Activated CD4-positive, alpha-beta memory T cell treated with anti-CD3 and anti-CD28 coated beads for 36 hours (primary cell): ENCODE data around the gene CBFB. TPM values are rescaled to one million over a fixed set of nuclear protein-coding genes. Genes with fewer than 3 reads are reported as not detected.

Experiments
- CTCF ChIA-PET: fragments of 350-600 bp; sonication (Branson Sonifier 250); formaldehyde crosslinking; loops from one replicate; lab custom pipeline; 2021; ENCODE audit warnings: antibody characterized with exemption, inconsistent platforms; lab: Charles Lee
- POLR2A ChIA-PET: fragments of 350-600 bp; sonication (Branson Sonifier 250); formaldehyde crosslinking; loops from one replicate; lab custom pipeline; 2021; ENCODE audit warnings: antibody characterized with exemption; lab: Charles Lee
- DNase-seq: peaks from one replicate; pipeline ENCODE4 v3.0.0-alpha.2; 2020
- H3K27ac Mint-ChIP-seq: one replicate; pipeline ENCODE4 v1.8.0; 2021; ENCODE audit warnings: mixed read lengths
- H3K27me3 Mint-ChIP-seq: one replicate; pipeline ENCODE4 v1.8.0; 2021; ENCODE audit warnings: mixed read lengths
- H3K36me3 Mint-ChIP-seq: one replicate; pipeline ENCODE4 v1.8.0; 2021; ENCODE audit warnings: mixed read lengths
- H3K4me1 Mint-ChIP-seq: one replicate; pipeline ENCODE4 v1.8.0; 2021; ENCODE audit warnings: low read depth, mixed read lengths
- H3K4me3 Mint-ChIP-seq: one replicate; pipeline ENCODE4 v1.8.0; 2021; ENCODE audit warnings: mild to moderate bottlenecking, mixed read lengths
- H3K9me3 Mint-ChIP-seq: one replicate; pipeline ENCODE4 v1.8.0; 2021; ENCODE audit warnings: mixed read lengths
- intact Hi-C: fragments of 100-400 bp; cut with micrococcal nuclease; formaldehyde crosslinking; loops from one replicate; pipeline ENCODE4 v1.15.1; 2023
- total RNA-seq, 2 experiments: library from RNA; stranded (reverse); gene quantifications; one replicate each; pipeline ENCODE4 v1.2.3, GENCODE V29; 2021

CBFB gene
- total RNA-seq, 2 experiments from 2014 or later = 155 to 163 TPM

DNA sequence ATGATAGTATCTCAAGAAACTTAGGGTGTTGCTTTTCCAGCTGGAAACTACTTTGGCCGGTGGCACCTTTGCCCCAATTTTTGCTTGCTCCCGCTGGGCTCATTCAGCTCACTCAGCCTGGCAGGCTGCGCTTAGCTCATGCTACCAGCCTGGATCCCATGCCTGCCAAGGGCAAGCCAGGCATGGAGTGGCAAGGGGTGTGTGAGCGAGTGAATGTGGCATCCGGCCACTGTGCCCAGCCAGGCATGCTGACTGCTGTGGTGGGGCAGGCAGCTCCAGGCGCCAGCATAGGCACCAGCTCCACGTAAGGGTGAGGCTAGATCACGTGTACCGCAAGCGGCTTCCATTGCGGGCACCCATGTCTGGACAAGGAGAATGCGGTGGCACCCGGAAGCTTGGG, 112.4 kb downstream of the CBFB start:
- Mint-ChIP-seq H3K36me3 (peaks cover 42% of the 10 kb centered on the region), H3K4me3 (no peak overlapping the region), H3K27me3 (no peaks in the 10 kb centered on the region), H3K4me1 (no peaks in the 10 kb centered on the region), H3K9me3 (no peaks in the 10 kb centered on the region), H3K27ac (no peak overlapping the region)
- DNase-seq = no peak
- CTCF ChIA-PET = interaction anchor here (1.1 to 4.0 kb wide), 3 partner anchors 14 to 188 kb away, joined by 4 to 19 read pairs (median 4); no protein-coding TSS in a partner anchor
- POLR2A ChIA-PET = interaction anchor here (0.9 kb wide), 1 partner anchor 123 kb away, joined by 3 read pairs; no protein-coding TSS in a partner anchor
- intact Hi-C loops = no loop called here

DNA sequence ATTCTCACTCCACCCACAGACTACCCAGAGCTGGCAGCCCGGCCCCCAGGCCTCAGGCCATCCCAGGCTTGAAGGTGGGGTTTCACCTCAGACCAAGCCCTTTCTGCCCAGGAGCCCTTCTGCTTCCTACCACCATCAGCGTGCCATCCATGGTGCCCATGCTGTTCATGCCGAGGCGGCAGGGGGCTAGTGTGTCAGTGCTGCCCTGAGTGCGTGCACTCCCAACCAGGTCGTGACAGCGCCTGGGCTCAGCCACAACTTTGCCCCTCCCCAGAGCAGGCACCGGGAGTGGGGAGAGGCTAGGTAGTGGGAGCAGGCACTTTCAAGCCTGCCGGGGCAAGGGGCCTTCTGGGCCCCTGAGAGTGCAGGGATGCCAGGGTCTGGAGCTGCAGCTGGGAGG, 113.4 kb downstream of the CBFB start:
- CTCF ChIA-PET = interaction anchor here (1.1 to 4.0 kb wide), 2 partner anchors 13 to 189 kb away, joined by 4 to 19 read pairs; no protein-coding TSS in a partner anchor

DNA sequence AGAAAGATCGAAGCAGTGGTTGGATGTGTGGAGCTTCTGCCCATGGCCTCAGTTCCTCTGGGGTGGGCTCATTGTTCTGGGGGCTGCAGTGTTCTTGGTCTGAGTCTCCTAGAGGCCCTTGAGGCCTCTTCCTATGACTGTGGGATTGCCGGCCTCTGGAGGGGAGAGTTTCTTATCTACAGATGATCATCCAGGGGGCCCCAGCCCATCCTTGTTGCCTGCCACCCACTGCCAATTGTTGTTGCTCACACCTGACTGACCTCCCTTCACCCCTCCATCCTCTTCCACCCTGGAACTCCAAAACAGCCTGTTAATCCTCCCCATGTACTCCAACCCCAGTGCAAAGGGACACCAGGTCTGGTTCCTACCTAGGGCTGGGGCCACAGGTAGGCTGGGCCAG, 116.0 kb downstream of the CBFB start:
- ChIA-PET POLR2A (no interaction called here), CTCF (interaction anchor here (2.2 kb wide), 1 partner anchor 10 kb away, joined by 7 read pairs; no protein-coding TSS in a partner anchor)
- Mint-ChIP-seq H3K27me3 (no peaks in the 10 kb centered on the region), H3K4me3 (no peak overlapping the region), H3K27ac (no peak overlapping the region), H3K9me3 (no peaks in the 10 kb centered on the region), H3K4me1 (peaks cover 4% of the 10 kb centered on the region), H3K36me3 (peaks cover 52% of the 10 kb centered on the region)
- intact Hi-C loops = no loop called here
- DNase-seq = no peak

More for the DNA sequence above, 113.4 kb downstream of the CBFB start:
- no peaks in the 10 kb centered on the region for H3K27me3 Mint-ChIP-seq
- H3K9me3 Mint-ChIP-seq = no peaks in the 10 kb centered on the region
- no peak overlapping the region for H3K27ac Mint-ChIP-seq
- no peaks in the 10 kb centered on the region for H3K4me1 Mint-ChIP-seq
- no peak overlapping the region for H3K4me3 Mint-ChIP-seq
- POLR2A ChIA-PET = no interaction called here
- DNase-seq = no peak
- intact Hi-C loops = no loop called here
- peaks cover 43% of the 10 kb centered on the region for H3K36me3 Mint-ChIP-seq

DNA sequence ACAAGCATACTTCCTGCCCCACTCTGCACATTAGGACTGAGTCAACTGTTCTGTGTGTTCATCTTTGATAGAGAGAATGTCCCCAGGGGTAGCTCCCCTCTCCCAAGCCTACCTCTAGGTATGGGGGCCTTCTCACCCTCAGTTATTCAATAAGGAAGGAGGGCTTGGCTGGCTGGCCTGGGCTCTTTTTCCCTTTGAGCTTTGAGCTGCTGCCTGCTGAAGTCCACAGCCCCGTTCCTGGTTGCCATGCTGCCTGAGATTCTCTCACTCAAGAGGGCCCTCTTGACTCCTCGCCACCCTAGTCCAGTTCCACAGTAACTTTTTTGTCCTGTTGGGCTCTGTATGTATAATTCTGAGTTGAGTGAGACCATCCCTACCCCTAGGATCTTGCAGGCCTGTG, 116.8 kb downstream of the CBFB start:
- Mint-ChIP-seq H3K4me1 (peaks cover 4% of the 10 kb centered on the region), H3K9me3 (no peaks in the 10 kb centered on the region), H3K4me3 (no peak overlapping the region), H3K27ac (no peak overlapping the region), H3K36me3 (peaks cover 46% of the 10 kb centered on the region), H3K27me3 (no peaks in the 10 kb centered on the region)
- ChIA-PET POLR2A (no interaction called here), CTCF (interaction anchor here (1.3 kb wide), 1 partner anchor 9 kb away, joined by 7 read pairs; no protein-coding TSS in a partner anchor)
- intact Hi-C loops = no loop called here
- DNase-seq = no peak

DNA sequence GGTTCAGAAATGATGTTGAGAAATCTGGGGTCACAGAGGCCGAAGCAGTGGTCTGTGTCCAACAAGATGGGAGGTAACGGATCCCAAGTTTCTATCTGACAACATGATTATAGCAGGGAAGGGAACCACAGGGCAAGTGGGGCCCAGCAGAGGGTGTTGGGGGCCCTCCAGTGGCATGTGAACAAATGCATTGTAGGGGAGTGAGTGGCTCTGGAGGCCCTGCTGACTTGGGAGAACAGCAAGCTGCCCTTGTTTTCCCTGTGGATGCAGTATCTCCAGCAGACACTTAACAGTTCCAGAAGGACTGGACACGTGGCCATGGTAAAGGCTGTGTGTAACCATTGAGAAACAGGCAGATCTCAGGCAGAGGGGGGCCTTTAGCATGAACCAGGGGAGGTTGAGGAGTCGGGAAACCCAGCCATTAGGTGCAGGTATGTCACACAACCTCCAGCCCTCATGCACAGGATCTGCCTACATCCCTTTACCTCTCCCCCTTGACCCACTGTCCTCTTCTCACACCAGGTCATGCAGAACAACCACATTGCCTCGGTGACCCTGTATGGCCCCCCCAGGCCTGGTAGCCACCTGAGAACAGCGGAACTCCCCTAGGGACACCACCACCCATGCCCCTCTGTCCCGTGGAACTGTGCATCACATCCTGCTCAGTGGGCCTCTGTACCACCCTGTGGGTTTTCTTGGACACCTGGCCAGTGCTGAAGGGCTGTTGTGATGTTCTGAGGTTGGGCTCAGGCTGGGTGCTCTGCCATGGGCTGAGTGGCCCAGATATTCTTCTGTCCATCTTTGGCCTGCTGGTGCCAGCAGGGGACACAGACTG, 117.8 kb downstream of the CBFB start:
- Mint-ChIP-seq H3K9me3 (no peaks in the 10 kb centered on the region), H3K4me1 (peaks cover 8% of the 10 kb centered on the region), H3K36me3 (peaks cover 41% of the 10 kb centered on the region), H3K27ac (no peak overlapping the region), H3K27me3 (no peaks in the 10 kb centered on the region), H3K4me3 (no peak overlapping the region)
- intact Hi-C loops = loop anchor here (1.0 kb wide), 1 partner anchor 24 kb away; the partner anchor contains the start of gene NOL3
- DNase-seq = no peak
- ChIA-PET CTCF (interaction anchor here (1.2 to 1.3 kb wide), 2 partner anchors 8 kb away, joined by 4 to 7 read pairs; no protein-coding TSS in a partner anchor), POLR2A (no interaction called here)

DNA sequence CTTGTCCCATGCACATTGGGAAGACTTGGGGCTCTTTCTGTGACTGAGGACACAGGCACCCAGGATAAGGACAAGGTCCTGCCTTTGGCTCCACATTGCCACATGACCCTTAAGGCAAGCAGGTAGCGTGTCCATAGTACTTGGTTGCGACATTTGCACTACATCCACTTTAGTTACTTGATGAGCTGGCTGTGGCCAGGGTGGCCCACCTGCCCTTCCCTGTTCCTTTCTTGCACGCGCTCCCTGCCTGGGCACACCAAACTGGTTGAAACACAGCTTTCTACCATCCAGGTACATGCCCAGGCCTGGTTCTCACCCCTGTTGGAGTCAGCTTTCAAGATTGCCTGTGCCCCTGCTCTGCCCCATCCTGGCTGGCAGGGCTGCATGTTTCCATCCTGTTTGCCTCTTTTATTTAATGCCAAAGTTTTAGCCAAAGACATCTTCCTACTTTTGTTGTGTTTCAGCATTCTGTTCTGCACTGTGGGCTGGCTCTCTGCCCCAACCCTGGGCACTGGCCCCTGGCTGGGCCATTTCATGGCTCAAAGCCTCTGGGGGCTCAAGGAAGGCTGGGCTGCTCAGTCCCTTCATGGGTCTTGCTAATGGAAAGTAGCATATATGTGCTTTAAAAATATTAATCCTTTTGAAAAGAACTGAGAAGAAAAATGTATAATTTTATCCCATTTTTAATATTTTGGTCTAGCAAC, 118.6 kb downstream of the CBFB start:
- peaks cover 41% of the 10 kb centered on the region for H3K36me3 Mint-ChIP-seq
- no peak for DNase-seq
- H3K27ac Mint-ChIP-seq = no peak overlapping the region
- no peaks in the 10 kb centered on the region for H3K27me3 Mint-ChIP-seq
- intact Hi-C loops = loop anchor here (1.0 kb wide), 1 partner anchor 23 kb away; the partner anchor contains the start of gene NOL3
- CTCF ChIA-PET = interaction anchor here (1.2 kb wide), 1 partner anchor 8 kb away, joined by 4 read pairs; no protein-coding TSS in a partner anchor
- peaks cover 8% of the 10 kb centered on the region for H3K4me1 Mint-ChIP-seq
- no peaks in the 10 kb centered on the region for H3K9me3 Mint-ChIP-seq
- H3K4me3 Mint-ChIP-seq = no peak overlapping the region
- POLR2A ChIA-PET = no interaction called here

DNA sequence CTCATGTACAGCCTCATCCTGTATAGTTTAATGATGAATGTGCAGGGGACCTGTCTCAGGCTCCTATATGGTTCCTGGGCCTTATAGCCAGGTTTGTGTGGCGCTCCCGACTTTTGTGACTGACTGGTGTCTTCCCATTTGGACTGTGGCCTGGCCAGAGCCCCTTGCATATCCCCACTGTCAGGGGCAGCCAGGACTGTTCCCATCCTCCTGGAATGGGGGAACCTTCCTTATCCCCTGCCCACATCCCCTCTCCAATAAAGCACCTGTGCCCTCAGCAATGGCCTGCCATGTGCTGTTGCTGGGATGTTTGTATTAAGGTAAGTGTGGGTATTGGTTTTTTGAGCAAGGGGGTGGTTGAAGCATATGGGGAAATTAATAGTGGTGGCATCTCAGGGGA, 119.3 kb downstream of the CBFB start:
- H3K4me3 Mint-ChIP-seq = no peak overlapping the region

DNA sequence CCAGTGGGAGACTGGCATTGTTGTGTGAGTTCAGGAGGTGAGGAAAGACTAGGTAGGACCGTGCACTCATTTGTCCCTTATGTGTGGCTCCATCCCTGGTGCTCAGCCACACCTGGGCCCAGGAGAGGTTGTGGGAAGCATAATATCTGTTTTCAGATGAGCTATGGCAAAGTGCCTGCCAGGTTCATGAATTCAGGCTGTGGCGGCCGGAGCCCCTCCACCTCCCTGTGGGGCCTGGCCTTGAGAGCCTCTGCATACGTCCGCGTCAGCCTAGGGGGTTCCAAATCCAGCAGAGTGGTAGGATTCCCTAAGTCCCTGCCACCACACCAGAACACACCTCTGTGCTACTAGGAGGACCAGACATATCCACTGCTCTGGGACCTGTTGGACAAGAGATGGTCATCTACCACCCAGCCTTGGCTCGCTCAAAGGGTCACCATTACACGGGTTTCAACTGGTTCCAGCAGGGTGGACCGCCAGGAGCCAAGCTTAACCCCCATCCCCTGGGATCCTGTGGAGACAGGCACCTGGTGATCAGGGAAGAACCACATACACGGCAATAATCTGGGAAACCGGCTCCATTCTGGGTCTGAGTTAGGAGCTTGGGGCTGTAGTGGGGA, 119.8 kb downstream of the CBFB start:
- Mint-ChIP-seq H3K27me3 (no peaks in the 10 kb centered on the region), H3K4me3 (peak overlapping the region; percentile 10), H3K36me3 (peaks cover 35% of the 10 kb centered on the region), H3K27ac (no peak overlapping the region), H3K9me3 (no peaks in the 10 kb centered on the region), H3K4me1 (peaks cover 18% of the 10 kb centered on the region)
- DNase-seq = no peak
- intact Hi-C loops = no loop called here
- ChIA-PET CTCF (interaction anchor here (1.1 kb wide), 2 partner anchors 12 to 131 kb away, joined by 3 to 4 read pairs; partner anchors contain the start of gene FBXL8), POLR2A (interaction anchor here (1.0 kb wide), 1 partner anchor 14 kb away, joined by 4 read pairs; no protein-coding TSS in a partner anchor)

More for the DNA sequence above, 119.3 kb downstream of the CBFB start:
- no peaks in the 10 kb centered on the region for H3K9me3 Mint-ChIP-seq
- peaks cover 15% of the 10 kb centered on the region for H3K4me1 Mint-ChIP-seq
- ChIA-PET POLR2A (no interaction called here), CTCF (interaction anchor here (1.1 kb wide), 1 partner anchor 130 kb away, joined by 4 read pairs; no protein-coding TSS in a partner anchor)
- no peaks in the 10 kb centered on the region for H3K27me3 Mint-ChIP-seq
- intact Hi-C loops = no loop called here
- no peak overlapping the region for H3K27ac Mint-ChIP-seq
- no peak for DNase-seq
- H3K36me3 Mint-ChIP-seq = peaks cover 37% of the 10 kb centered on the region

DNA sequence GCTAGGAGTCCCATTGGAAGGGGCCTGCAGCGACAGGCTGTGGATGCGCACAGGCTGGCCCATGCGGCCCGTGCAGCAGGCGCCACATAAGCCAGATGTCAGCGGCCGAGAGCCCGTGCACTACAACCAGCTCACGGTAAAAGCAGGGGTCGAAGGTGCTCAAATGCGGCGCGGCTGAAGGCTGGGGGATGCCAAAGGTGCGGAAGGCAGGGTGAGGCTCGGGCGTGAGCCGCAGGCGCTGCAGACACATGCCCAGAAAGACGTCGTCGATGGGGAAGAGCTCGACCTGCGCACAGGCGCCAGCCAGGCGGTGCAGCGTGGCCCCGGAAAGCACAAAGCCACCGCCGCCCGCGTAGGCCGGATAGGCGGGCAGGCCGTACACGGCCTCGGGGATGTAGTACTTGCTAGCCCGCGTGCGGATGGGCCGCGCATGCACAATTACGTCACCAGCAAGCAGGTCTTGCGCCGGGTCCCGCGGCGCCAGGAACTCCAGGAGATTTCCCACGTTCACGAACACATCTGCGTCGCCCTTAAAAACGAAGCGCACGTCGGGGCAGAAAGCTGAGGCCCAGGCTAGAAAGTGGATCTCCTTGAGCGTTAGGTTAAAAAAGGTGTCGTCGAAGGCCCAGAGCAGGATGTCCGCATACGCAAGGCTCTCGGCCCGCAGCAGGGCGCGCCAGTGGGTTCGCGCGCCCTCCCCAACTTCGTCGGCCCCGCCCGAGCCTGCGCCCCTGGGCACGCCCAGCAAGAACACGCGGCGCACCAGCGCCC, 120.5 kb downstream of the CBFB start:
- DNase-seq = no peak
- Mint-ChIP-seq H3K9me3 (no peaks in the 10 kb centered on the region), H3K4me1 (peaks cover 23% of the 10 kb centered on the region), H3K27ac (peak overlapping the region; percentile 47), H3K4me3 (peak overlapping the region; percentile 10), H3K27me3 (no peaks in the 10 kb centered on the region), H3K36me3 (peaks cover 33% of the 10 kb centered on the region)
- POLR2A ChIA-PET = interaction anchor here (1.0 kb wide), 1 partner anchor 13 kb away, joined by 4 read pairs; no protein-coding TSS in a partner anchor
- intact Hi-C loops = no loop called here
- CTCF ChIA-PET = interaction anchor here (1.1 to 14.8 kb wide), 3 partner anchors 11 to 132 kb away, joined by 3 to 350 read pairs (median 4); partner anchors contain the start of gene FBXL8

DNA sequence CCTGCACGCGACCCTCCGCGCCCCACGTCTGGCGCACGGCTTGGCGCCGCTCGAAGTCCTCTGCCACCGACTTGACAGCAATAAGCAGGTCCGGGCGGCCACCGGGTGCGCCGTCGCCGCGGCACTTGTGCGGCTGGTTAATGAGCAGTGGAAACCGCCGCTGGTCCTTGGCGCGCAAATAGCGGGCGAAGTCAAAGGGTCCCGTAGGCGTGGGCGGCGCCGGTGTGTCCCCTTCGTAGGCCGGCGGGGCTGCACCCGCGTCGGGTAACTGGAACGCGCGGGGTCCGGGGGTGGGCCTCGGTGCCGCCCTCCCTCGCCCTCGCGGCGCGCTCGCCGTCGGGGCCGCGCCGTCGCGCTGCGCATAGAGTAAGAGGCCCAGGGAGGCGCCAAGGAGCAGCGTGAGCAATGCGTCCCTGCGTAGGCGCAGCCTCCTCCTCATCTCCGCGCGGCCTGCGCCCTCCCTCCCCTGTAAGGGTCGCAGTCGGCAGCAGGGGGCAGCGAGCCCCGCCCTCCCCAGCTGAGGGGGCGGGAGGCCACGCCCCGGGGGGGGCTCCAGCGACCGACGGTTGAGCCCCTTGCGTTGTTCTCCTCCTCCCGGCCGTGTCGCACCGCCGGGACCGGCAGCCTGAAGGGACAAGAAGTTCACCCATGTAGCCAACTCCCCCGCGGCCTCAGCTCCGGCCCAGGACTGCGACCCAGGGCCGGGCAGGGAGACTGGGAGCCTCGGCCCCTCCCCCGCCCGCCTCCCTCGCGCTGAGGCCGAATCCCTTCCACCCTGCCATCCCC, 121.3 kb downstream of the CBFB start:
- CTCF ChIA-PET = interaction anchor here (1.0 to 14.8 kb wide), 9 partner anchors 9 to 196 kb away, joined by 3 to 350 read pairs (median 5); partner anchors contain the start of genes CES3 and NOL3
- DNase-seq = peak; percentile 72
- peaks cover 30% of the 10 kb centered on the region for H3K36me3 Mint-ChIP-seq
- peaks cover 26% of the 10 kb centered on the region for H3K4me1 Mint-ChIP-seq
- peak overlapping the region; percentile 68 for H3K4me3 Mint-ChIP-seq
- H3K9me3 Mint-ChIP-seq = no peaks in the 10 kb centered on the region
- no peak overlapping the region for H3K27ac Mint-ChIP-seq
- intact Hi-C loops = no loop called here
- POLR2A ChIA-PET = interaction anchor here (0.8 to 1.8 kb wide), 3 partner anchors 10 to 136 kb away, joined by 3 to 8 read pairs (median 5); partner anchors contain the start of genes FBXL8 and TRADD
- H3K27me3 Mint-ChIP-seq = no peaks in the 10 kb centered on the region
